HG03039 (cell line): Measurements from ENCODE around the gene GNAI3.

Experiments
- ATAC-seq: cut with Tn5 transposase; IDR thresholded peaks from one replicate; pipeline ENCODE4 v1.9.1; 2021; ENCODE audit warnings: mild to moderate bottlenecking, moderate library complexity; ENCODE audit not compliant: unreplicated experiment

Gene GNAI3

DNA sequence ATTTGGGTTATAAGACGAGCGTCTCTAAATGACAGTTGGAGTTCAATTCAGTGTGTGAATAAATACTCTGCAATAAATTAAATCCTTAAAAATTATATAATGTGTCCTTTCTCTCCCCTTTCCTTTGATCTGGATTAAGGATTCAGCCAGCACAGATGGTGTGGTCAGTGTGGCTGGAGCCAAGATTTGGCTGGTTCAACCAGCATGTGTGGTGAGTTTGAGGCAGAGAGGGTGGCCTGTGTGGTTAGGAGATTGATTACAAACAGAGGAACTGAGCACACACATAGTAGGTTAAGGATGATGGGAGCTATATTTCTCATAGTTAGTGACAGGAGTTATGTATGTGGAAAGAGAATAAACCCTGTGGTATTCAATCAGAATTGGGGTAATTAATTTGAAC is 24.7 kb upstream of the GNAI3 start:
- ATAC-seq = no peak

DNA sequence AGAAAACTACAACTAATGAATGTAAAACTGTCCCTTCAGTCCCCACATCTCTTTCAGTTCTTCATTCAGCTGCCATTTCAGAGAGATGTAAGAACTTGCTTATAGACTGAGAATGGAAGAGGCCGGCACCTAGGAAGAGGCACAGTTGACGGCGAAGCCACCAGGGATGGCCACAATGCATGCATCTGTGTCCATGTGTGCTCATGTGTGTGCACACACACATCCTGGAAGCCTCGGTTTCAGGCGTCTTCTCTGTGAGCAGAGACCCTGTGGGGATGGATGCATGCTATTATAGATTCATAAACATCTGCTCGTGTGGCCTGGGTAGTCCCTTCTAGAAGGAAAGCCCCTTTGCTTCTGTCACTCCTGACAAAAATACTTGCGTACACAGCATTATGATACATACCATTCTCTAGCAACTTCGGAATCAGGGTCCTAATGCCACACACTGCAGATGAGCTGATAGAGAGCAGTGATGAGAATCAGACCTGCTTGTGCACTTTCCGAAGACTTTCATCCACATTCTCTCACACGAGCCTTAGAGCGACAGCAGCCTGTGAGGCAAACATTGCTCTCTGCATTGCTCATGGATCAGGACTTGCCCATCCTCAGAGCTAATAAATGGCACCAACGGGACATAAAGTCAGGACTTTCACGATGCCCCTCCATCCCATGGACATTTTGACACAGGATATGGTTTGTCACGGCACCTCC is 21.2 kb upstream of the GNAI3 start:
- ATAC-seq = peak; percentile 56

DNA sequence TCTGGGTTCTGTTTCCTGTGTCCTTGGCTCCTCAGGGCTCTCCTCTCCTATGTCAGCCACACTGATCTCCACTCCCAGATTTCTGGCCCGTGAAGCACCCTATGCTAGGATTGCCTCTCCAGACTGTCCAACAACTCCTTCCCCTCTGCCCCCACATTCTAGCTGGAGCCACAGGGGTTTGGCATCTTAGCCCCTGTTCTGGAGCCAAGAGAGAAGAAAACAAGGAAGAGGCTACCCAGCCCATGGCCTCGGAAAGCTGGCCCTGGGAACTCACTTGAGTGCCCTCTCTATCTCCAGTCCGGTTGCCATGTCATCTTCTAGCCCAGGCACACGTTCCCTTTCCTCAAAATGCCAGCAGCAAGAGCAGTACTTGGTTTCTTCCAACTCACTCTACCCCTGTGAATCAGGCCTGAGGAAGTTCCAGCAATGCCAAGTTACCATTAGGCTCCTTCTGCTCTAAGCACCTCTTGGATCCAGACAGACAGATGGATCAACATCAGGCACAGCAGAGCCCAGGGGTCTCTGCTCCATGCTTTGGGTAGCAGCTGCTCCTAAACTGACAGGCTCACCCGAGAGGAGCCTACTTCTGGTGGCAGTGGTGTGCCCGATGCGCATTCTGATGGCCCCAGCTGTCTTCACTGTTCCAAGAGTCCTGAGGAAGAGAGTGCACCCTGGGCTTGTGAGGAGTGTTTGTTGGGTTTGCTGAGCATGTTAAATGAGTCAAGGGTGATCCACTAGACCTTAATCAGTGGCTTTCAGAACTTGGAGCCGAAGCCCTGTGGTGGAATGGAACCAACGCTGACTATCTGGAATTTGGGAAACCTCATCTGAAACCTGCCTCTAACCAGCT is 20.3 kb upstream of the GNAI3 start:
- ATAC-seq = no peak

GRCh38 chr1:109528712-109529111 is 19.7 kb upstream of the GNAI3 start:
- ATAC-seq = no peak

GRCh38 chr1:109529881-109530456 is 18.4 kb upstream of the GNAI3 start:
- ATAC-seq = no peak

- no peak for ATAC-seq
These were observed 17.8 kb upstream of the GNAI3 start for GRCh38 chr1:109530457-109531087.

GRCh38 chr1:109531380-109531779 is 17.0 kb upstream of the GNAI3 start:
- no peak for ATAC-seq

DNA sequence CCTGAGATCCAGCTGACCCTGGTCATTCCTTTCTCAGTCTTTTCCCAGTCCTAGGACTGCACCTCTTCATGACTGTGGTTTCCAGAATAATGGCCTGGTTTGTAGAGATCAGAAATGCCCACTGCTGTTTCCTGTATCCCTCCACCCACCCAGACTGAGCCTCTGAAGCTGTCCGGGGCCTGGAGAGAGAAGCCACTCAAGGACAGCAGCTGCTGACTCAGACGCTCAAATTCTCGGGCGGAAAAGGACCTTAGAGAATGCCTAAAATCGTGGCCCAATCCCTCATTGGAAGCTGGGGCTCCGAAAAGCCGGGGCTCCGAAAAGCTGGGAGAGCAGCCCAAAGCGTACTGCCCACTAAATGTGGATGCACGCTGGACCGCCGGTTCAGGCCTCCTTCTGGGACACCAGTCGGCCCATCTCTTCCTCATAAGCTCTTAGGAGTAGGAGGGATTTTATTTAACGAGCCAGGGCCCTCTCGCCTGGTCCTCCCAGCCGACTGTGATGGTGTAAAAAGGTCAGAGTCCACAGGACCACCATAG is 16.5 kb upstream of the GNAI3 start:
- no peak for ATAC-seq

GRCh38 chr1:109532365-109533136 is 15.9 kb upstream of the GNAI3 start:
- peak; percentile 66 for ATAC-seq

DNA sequence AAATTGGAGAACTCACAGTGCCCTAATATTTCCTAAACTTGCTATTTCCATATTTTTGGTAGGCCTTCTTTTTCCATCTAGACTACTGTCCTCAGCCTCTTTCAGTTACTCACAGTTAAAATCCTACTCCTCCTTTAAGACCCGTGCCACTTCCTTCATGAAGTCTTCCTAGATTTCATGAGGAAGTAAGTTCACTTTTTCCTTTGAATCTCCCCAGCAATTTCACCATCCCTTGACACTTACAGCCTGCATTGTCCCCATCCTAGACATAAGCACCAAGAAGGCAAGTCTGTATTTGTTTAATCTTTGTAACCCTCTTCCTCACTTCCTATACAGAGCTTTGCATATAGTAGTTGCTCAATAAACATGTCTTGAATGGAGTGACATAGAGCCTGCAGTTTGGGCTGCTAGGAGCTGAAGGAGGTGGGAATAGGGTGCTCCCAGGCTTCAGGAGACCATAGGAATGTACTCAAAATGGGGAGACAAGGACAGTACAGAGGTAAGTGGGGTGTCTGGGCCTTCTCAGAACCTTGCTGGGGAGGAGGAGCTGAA is 14.0 kb upstream of the GNAI3 start:
- ATAC-seq = no peak

DNA sequence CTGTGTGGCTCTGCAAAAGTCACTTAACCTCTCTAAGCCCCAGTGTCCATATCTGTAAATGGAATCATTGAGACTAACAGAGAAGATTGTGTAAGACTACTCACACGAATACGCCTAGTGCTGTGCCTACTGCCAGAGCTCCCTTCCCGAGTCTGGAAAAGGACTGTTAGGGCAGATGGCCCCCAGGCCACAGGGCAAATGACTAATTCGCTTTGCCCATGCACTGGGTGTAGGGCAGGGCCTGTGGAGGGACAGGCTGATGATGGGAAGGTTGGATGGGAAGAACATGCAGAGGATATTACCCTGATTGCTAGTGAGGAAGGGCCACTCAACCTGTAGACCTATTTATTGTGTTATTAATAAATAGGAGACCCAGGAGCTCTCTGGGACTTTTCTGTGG is 12.9 kb upstream of the GNAI3 start:
- ATAC-seq = no peak

DNA sequence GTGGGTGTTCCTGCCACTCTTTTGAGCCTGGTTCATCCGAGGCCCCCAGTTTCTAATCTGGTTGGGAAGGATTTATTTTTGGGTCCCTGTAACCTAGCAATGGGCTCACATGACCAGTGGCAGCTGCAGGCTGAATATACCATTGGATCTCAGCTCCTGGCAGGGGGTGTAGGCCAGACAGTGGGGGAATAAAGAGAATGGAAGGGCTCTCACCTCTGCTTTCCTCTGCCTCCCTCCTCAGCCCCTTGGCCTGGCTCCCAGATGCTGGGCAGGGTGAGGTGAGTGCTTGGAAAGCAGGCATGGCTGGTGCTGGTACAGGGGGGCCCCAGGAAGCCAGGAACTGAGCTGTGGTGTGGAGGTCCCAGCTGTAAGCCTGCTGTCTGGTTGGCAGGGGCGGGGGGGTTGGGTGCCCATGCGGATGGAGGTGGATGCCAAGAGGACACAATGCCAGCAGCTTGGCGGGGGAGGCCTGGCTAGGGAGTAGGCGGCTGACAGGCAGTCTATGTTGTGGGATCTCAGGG is 12.4 kb upstream of the GNAI3 start:
- ATAC-seq = no peak

DNA sequence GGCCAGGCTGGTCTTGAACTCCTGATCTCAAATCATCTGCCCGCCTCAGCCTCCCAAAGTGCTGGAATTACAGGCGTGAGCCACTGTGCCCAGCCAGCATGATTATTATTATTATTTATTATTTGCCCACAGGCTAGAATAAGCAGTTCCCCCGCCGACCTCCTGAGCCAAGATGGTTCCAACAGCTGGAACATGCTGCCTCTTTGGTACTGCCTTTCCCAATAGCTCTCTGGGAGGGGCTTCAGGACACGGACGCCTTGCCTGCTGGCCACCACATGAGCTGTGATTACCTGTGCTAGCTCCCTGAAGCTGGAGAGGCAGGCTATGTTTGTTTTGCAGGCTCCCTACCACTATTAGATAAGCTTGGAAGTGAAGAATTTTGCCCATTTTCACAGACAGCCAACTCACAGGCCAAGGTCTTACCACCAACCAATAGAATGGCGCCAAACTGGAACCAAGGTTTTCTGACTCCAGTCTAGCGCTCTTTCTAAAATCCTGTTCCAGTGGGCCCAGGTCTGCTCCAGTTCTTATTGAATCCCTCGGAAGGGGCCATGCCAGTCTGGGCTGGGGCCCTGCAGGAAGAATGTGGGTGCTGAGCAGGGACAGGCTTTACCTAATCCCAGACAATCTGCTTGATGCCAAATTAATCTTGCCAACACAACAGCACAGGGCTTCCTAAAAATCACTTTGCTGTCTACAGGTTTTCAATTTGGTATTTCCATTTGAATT is 10.8 kb upstream of the GNAI3 start:
- ATAC-seq = no peak

- ATAC-seq = no peak
These were observed 9.4 kb upstream of the GNAI3 start for GRCh38 chr1:109538827-109539555.

DNA sequence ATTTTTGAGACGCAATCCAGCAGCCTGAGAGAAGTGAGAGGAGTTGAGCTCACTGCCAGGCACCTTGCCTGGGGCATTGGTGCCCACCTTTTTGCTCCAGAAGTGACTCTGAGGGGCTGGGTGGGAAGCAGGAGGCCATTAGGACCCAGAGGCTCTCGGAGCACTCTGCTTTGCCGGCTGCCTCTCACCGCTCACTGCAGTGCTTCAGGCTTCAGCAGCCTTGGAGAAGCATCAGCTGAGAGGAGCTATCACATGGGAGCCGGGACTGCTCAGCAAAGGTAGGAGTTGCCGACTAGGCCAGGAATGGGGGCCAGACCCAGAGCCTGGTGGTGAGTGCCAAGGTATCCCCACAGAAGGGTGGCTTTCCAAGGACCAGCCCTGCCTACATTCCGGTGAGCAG is 8.7 kb upstream of the GNAI3 start, which contains the start of gene GPR61:
Gene GPR61 (plus strand): TSS at position 197 of the 400 bp plus-strand sequence. CDS start 3,151 bp downstream, outside the sequence.
- ATAC-seq = no peak

- ATAC-seq = no peak
These were observed 7.3 kb upstream of the GNAI3 start for GRCh38 chr1:109541102-109541501.

- no peak for ATAC-seq
These were observed 5.8 kb upstream of the GNAI3 start for GRCh38 chr1:109542657-109543056.

DNA sequence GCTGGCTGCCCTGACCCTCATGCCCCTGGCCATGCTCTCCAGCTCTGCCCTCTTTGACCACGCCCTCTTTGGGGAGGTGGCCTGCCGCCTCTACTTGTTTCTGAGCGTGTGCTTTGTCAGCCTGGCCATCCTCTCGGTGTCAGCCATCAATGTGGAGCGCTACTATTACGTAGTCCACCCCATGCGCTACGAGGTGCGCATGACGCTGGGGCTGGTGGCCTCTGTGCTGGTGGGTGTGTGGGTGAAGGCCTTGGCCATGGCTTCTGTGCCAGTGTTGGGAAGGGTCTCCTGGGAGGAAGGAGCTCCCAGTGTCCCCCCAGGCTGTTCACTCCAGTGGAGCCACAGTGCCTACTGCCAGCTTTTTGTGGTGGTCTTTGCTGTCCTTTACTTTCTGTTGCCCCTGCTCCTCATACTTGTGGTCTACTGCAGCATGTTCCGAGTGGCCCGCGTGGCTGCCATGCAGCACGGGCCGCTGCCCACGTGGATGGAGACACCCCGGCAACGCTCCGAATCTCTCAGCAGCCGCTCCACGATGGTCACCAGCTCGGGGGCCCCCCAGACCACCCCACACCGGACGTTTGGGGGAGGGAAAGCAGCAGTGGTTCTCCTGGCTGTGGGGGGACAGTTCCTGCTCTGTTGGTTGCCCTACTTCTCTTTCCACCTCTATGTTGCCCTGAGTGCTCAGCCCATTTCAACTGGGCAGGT is 5.0 kb upstream of the GNAI3 start:
- no peak for ATAC-seq
